HL-60 (cell line): ENCODE results near the gene EIF3B.

Experiments used
- GABPA ChIP-seq: IDR thresholded peaks from 2 replicates; pipeline ENCODE4 v1.6.1; 2012; ENCODE audit warnings: low read depth
- POLR2AphosphoS5 ChIP-seq: IDR thresholded peaks from 2 replicates; pipeline ENCODE4 v1.6.1; 2012; ENCODE audit warnings: low read depth
- TF ChIP-seq, protein P1 (sequence below): IDR thresholded peaks from one replicate; pipeline ENCODE4 v1.5.1; 2011; ENCODE audit warnings: low read length, control low read depth, inconsistent platforms; ENCODE audit not compliant: insufficient read depth

- TF ChIP-seq, protein P1, sequence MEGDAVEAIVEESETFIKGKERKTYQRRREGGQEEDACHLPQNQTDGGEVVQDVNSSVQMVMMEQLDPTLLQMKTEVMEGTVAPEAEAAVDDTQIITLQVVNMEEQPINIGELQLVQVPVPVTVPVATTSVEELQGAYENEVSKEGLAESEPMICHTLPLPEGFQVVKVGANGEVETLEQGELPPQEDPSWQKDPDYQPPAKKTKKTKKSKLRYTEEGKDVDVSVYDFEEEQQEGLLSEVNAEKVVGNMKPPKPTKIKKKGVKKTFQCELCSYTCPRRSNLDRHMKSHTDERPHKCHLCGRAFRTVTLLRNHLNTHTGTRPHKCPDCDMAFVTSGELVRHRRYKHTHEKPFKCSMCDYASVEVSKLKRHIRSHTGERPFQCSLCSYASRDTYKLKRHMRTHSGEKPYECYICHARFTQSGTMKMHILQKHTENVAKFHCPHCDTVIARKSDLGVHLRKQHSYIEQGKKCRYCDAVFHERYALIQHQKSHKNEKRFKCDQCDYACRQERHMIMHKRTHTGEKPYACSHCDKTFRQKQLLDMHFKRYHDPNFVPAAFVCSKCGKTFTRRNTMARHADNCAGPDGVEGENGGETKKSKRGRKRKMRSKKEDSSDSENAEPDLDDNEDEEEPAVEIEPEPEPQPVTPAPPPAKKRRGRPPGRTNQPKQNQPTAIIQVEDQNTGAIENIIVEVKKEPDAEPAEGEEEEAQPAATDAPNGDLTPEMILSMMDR, result no peak
- TF ChIP-seq POLR2AphosphoS5 (no peak; the same call in 1 of the 2 replicates), GABPA (no peak)
Observed at GRCh38 chr7:2372724-2373123, 18.1 kb downstream of the EIF3B start.
